ENCODE results near the gene MCC.
"Not testable (repeated sequence)": the region's sequence is repeated elsewhere in the genome, so short reads cannot be mapped to it uniquely, and the experiment has no call there.

MCC gene

DNA sequence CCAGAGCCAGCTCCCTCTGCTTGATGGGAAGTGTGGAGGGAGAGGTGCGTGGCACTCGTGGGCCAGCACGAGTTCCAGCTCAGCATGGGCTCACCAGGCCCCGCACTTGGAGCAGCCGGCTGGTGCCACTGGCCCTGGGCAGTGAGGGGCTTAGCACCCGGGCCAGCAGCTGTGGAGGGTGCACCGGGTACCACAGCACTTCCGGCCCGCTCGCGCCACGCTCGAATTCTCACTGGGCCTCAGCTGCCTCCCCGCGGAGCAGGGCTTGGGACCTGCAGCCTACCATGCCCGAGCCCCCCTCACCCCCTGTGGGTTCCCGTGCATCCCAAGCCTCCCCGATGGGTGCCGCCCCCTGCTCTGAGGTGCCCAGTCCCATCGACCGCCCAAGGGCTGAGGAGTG is 413.2 kb downstream of the MCC start:
- Mint-ChIP-seq H3K4me3 (no peak overlapping the region), H3K27ac (no peak overlapping the region), H3K9me3 (peaks cover 51% of the 10 kb centered on the region), H3K27me3 (ENCODE audit: low read depth, poor library complexity) (peaks cover 4% of the 10 kb centered on the region), H3K4me1 (peaks cover 16% of the 10 kb centered on the region), H3K36me3 (ENCODE audit: low read depth) (peaks cover 80% of the 10 kb centered on the region)
- DNase-seq: no peak
- TF ChIP-seq CTCF (IDR thresholded peaks at IDR 0.05): no peak

DNA sequence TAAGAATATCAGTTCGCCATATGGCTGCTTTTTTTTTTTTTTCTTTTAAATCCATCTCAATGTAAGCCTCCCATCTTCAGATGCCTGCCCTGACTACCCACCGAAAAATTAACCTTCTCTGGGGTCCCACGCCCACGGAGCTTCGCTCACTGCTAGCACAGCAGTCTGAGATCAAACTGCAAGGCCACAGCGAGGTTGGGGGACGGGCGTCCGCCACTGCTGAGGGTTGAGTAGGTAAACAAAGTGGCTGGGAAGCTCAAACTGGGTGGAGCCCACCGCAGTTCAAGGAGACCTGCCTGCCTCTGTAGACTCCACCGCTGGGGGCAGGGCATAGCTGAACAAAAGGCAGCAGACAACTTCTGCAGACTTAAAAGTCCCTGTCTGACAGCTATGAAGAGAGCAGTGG is 414.6 kb downstream of the MCC start:
- not testable (repeated sequence) for DNase-seq; H3K4me3 Mint-ChIP-seq; H3K27me3 Mint-ChIP-seq (ENCODE audit: low read depth, poor library complexity); H3K27ac Mint-ChIP-seq
- Mint-ChIP-seq H3K36me3 (ENCODE audit: low read depth) (peaks cover 80% of the 10 kb centered on the region), H3K4me1 (peaks cover 16% of the 10 kb centered on the region), H3K9me3 (peaks cover 39% of the 10 kb centered on the region)

DNA sequence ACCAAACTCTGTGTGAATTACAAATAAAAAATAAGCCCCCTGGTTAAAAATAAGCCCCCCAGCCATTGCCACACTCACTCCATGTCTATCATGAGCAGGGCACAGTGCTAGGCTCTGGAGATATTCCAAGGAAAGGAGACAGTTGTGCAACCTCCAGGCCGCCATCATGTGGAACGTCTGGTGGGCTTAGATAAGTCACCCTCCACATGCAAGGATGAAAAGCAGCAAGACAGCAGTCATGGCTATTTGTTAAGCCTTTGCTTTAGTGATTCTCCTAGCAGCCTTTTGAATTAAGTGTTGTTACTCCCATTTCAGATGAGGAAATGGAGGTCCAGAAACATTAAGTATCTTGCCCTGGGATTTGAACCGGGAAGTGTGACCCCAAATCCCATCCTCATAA is 416.9 kb downstream of the MCC start:
- Mint-ChIP-seq H3K27ac (no peak overlapping the region), H3K27me3 (ENCODE audit: low read depth, poor library complexity) (peaks cover 4% of the 10 kb centered on the region), H3K4me1 (peaks cover 24% of the 10 kb centered on the region), H3K9me3 (peaks cover 18% of the 10 kb centered on the region), H3K4me3 (no peak overlapping the region), H3K36me3 (ENCODE audit: low read depth) (peaks cover 67% of the 10 kb centered on the region)
- no peak for TF ChIP-seq CTCF (IDR thresholded peaks at IDR 0.05)
- no peak for DNase-seq

- H3K27ac Mint-ChIP-seq: no peak overlapping the region
- no peak for DNase-seq
- H3K9me3 Mint-ChIP-seq: peaks cover 13% of the 10 kb centered on the region
- peaks cover 4% of the 10 kb centered on the region for H3K27me3 Mint-ChIP-seq (ENCODE audit: low read depth, poor library complexity)
- H3K36me3 Mint-ChIP-seq (ENCODE audit: low read depth): peaks cover 62% of the 10 kb centered on the region
- H3K4me1 Mint-ChIP-seq: peaks cover 28% of the 10 kb centered on the region
- H3K4me3 Mint-ChIP-seq: no peak overlapping the region
- TF ChIP-seq CTCF (IDR thresholded peaks at IDR 0.05): no peak
Observed at GRCh38 chr5:113070901-113071300, 417.4 kb downstream of the MCC start.

- no peak for DNase-seq
- Mint-ChIP-seq H3K9me3 (no peaks in the 10 kb centered on the region), H3K4me3 (no peak overlapping the region), H3K27me3 (ENCODE audit: low read depth, poor library complexity) (no peaks in the 10 kb centered on the region), H3K27ac (no peak overlapping the region), H3K36me3 (ENCODE audit: low read depth) (peaks cover 49% of the 10 kb centered on the region), H3K4me1 (peaks cover 41% of the 10 kb centered on the region)
- TF ChIP-seq CTCF (IDR thresholded peaks at IDR 0.05): no peak
Observed at GRCh38 chr5:113068559-113068958, 419.7 kb downstream of the MCC start.

- TF ChIP-seq CTCF (IDR thresholded peaks at IDR 0.05): no peak
- peaks cover 49% of the 10 kb centered on the region for H3K36me3 Mint-ChIP-seq (ENCODE audit: low read depth)
- H3K9me3 Mint-ChIP-seq: no peaks in the 10 kb centered on the region
- DNase-seq: no peak
- H3K27ac Mint-ChIP-seq: no peak overlapping the region
- no peak overlapping the region for H3K4me3 Mint-ChIP-seq
- no peaks in the 10 kb centered on the region for H3K27me3 Mint-ChIP-seq (ENCODE audit: low read depth, poor library complexity)
- peaks cover 39% of the 10 kb centered on the region for H3K4me1 Mint-ChIP-seq
Observed at GRCh38 chr5:113067635-113068344, 420.5 kb downstream of the MCC start.
